Adrenal gland (tissue), 5 donors: ENCODE results near the gene FAM120B.

Experiments
- CTCF ChIP-seq, 6 experiments: fragments of 450-650 bp in 4 of 6; fragments of 200-600 bp in 2 of 6; sonication (generic) in 1 of 6; IDR thresholded peaks; 1 replicate in 5 of 6; 2 replicates in 1 of 6; pipeline versions ENCODE4 v1.5.1 to v1.8.0; 2016 to 2021; ENCODE audit warnings: antibody characterized with exemption in 6 of 6, mild to moderate bottlenecking in 2 of 6, moderate library complexity in 1 of 6
- POLR2A ChIP-seq, 2 donors: fragments of 450-650 bp; IDR thresholded peaks; one replicate each; pipeline ENCODE4 v1.6.1; 2017; ENCODE audit warnings: antibody characterized with exemption in 2 of 2, mild to moderate bottlenecking in 2 of 2, moderate library complexity in 1 of 2
- donor health status: DM: no; HTN: no; CAD: no.

GRCh38 chr6:170371588-170371987 lies 65.0 kb downstream of the FAM120B start:
- no peak for TF ChIP-seq CTCF (IDR thresholded peaks at IDR 0.05)
- TF ChIP-seq POLR2A (IDR thresholded peaks at IDR 0.05) = no peak
